ENCODE results near the gene AIFM3. TPM values are rescaled to one million over a fixed set of nuclear protein-coding genes. Genes with fewer than 3 reads are reported as not detected.
"Not testable (repeated sequence)": the region's sequence is repeated elsewhere in the genome, so short reads cannot be mapped to it uniquely, and the experiment has no call there.

The AIFM3 gene
- total RNA-seq, 1 donor from 2014 or later, result 0.79 TPM

GRCh38 chr22:20933910-20934309 lies 33.1 kb upstream of the AIFM3 start:
- H3K27ac Mint-ChIP-seq (ENCODE audit: unreplicated experiment), result peak overlapping the region; percentile 50
- no peak for TF ChIP-seq CTCF (conservative IDR thresholded peaks at IDR 0.05)
- H3K27me3 Mint-ChIP-seq (ENCODE audit: low read depth), result no peaks in the 10 kb centered on the region
- no peaks in the 10 kb centered on the region for H3K9me3 Mint-ChIP-seq
- H3K36me3 Mint-ChIP-seq (ENCODE audit: low read depth), result peaks cover 14% of the 10 kb centered on the region
- DNase-seq (ENCODE audit: low read depth, low spot score), result no peak
- peaks cover 13% of the 10 kb centered on the region for H3K4me1 Mint-ChIP-seq
- no peak overlapping the region for H3K4me3 Mint-ChIP-seq

GRCh38 chr22:20935049-20935448 lies 32.0 kb upstream of the AIFM3 start:
- not testable (repeated sequence) for H3K4me3 Mint-ChIP-seq; H3K27me3 Mint-ChIP-seq (ENCODE audit: low read depth); H3K27ac Mint-ChIP-seq (ENCODE audit: unreplicated experiment); DNase-seq (ENCODE audit: low read depth, low spot score); H3K9me3 Mint-ChIP-seq
- H3K4me1 Mint-ChIP-seq, result peaks cover 12% of the 10 kb centered on the region
- peaks cover 13% of the 10 kb centered on the region for H3K36me3 Mint-ChIP-seq (ENCODE audit: low read depth)

GRCh38 chr22:20935780-20936539 lies 31.1 kb upstream of the AIFM3 start:
- not testable (repeated sequence) for H3K27me3 Mint-ChIP-seq (ENCODE audit: low read depth); H3K4me3 Mint-ChIP-seq; H3K9me3 Mint-ChIP-seq; H3K27ac Mint-ChIP-seq (ENCODE audit: unreplicated experiment); DNase-seq (ENCODE audit: low read depth, low spot score)
- peaks cover 16% of the 10 kb centered on the region for H3K4me1 Mint-ChIP-seq
- peaks cover 13% of the 10 kb centered on the region for H3K36me3 Mint-ChIP-seq (ENCODE audit: low read depth)

- TF ChIP-seq CTCF (conservative IDR thresholded peaks at IDR 0.05), result no peak
- Mint-ChIP-seq H3K4me3 (no peak overlapping the region), H3K27ac (ENCODE audit: unreplicated experiment) (no peak overlapping the region), H3K4me1 (peaks cover 19% of the 10 kb centered on the region), H3K27me3 (ENCODE audit: low read depth) (no peaks in the 10 kb centered on the region), H3K36me3 (ENCODE audit: low read depth) (peaks cover 13% of the 10 kb centered on the region), H3K9me3 (no peaks in the 10 kb centered on the region)
- no peak for DNase-seq (ENCODE audit: low read depth, low spot score)
Observed at GRCh38 chr22:20937031-20937793, 29.8 kb upstream of the AIFM3 start.

GRCh38 chr22:20937794-20938671 lies 29.0 kb upstream of the AIFM3 start:
- H3K36me3 Mint-ChIP-seq (ENCODE audit: low read depth), result peaks cover 11% of the 10 kb centered on the region
- H3K4me3 Mint-ChIP-seq, result no peak overlapping the region
- no peak overlapping the region for H3K27ac Mint-ChIP-seq (ENCODE audit: unreplicated experiment)
- H3K4me1 Mint-ChIP-seq, result peaks cover 19% of the 10 kb centered on the region
- TF ChIP-seq CTCF (conservative IDR thresholded peaks at IDR 0.05), result no peak
- no peaks in the 10 kb centered on the region for H3K27me3 Mint-ChIP-seq (ENCODE audit: low read depth)
- DNase-seq (ENCODE audit: low read depth, low spot score), result no peak
- H3K9me3 Mint-ChIP-seq, result no peaks in the 10 kb centered on the region

- H3K27ac Mint-ChIP-seq (ENCODE audit: unreplicated experiment); H3K27me3 Mint-ChIP-seq (ENCODE audit: low read depth); DNase-seq (ENCODE audit: low read depth, low spot score); H3K9me3 Mint-ChIP-seq; H3K4me3 Mint-ChIP-seq: not testable (repeated sequence)
- Mint-ChIP-seq H3K4me1 (peaks cover 25% of the 10 kb centered on the region), H3K36me3 (ENCODE audit: low read depth) (peaks cover 10% of the 10 kb centered on the region)
Observed at GRCh38 chr22:20939457-20940185, 27.4 kb upstream of the AIFM3 start.

Measured in neural crest cell (in vitro differentiated cells).